T-helper 22 cell (primary cell): Measurements from ENCODE around the gene HBG1.

Experiments used
- DNase-seq: peaks from one replicate; pipeline ENCODE4 v3.0.0-alpha.2; 2020; ENCODE audit warnings: low read depth

HBG1 gene

DNA sequence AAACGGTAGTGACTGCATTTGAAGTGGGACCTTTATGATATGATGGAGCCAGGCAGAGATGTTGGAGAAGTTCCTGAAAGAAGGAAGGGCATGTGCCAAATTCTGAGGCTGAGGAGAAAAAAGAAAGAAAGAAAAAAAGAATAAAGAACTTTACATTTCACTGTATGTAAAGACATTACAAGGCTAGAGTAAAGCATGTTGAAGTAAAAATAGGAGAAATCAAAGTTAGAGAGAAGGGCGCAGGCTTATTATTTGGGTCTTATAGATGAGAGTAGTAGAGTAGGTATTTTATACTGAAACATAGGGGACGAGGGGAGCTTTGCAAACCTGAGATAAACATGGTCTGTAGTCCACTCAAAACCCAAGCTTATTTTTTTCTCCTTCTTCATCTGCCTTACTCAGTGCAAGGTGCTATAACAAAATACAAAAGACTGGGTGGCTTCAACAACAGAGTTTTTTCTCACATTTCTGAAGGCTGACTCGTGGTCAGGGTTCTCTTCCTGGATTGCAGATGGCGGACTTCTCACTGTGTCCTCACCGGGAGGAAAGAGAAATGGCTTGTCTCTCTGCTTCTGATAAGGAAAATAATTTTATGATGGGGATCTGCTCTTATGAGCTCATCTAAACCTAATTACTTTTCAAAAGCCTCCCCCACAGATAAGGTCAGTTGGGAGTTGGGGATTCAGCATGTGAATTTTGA, 2.7 kb downstream of the HBG1 start:
- DNase-seq: no peak

DNA sequence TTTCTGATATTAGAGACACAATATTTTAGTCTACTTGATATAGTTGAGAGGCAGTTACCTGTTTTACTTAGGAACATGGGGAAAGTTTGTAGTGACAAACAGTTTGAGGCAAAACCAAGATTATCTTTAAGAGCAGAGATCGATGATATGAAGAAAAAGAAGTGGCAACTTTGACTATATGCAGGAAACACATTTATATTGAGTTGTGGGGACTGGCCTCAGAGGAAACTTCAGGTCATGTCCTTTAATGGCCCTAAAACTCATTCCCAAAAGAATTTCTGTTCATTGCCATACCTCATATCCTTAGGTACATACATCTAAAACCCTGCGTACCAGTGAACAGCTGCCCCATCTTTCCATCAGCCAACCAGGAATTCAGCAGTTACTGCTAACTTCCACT, 4.5 kb downstream of the HBG1 start:
- DNase-seq: no peak

DNA sequence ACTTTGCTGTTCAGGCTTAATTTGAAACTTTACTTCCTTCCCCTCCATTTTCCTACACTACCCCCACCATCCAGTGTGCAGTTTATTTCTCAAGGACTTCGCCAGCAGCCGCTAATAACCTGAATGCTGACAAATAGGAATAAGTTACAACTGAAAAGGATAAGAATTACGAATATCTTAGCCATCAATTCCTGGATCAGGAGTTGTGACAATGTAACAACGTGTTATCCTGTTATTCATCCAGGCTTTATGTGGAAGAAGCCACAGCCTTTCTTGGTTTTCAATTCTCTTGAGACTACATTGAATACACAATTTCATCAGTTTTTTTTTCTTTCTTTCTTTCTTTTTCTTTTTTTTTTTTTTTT, 5.9 kb downstream of the HBG1 start:
- no peak for DNase-seq

DNA sequence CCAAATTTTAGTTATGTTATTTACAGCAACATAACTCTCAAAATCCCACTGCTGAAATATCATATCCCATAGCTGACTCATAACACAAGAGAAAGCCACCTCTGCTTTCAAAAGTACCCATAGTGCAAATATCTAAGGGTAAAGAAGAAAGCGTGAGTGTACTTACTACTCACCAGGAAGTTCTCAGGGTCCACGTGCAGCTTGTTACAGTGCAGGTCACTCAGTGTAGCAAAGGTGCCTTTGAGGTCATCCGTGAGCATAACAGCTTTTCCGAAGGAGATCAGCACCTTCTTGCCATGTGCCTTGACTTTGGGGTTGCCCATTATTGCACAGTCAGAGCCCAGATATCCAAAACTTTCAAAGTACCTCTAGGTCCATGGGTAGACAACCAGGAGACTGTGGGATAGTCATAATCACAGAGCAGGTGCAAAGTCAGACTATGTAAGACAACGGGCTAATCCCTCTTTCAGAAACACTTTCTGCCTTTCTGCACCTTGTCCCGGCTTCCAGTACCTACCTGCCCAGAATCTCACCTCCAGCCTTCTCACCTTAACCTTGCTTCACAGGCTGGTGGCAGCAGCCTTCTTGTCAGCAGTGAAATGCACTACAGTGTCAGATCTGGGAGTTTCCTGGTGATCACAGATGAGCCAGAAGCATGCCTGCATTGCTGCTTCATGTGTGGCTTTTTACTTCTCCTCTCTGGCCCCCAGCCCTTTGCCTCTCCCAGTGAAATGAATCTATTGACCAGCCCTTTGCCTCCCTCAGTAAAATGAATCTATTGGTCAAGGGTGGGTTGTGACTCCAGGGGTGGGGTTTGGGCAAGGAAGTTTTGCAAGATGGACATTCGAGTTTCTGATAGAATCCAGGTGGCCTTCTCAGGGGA, 6.5 kb downstream of the HBG1 start:
- no peak for DNase-seq

DNA sequence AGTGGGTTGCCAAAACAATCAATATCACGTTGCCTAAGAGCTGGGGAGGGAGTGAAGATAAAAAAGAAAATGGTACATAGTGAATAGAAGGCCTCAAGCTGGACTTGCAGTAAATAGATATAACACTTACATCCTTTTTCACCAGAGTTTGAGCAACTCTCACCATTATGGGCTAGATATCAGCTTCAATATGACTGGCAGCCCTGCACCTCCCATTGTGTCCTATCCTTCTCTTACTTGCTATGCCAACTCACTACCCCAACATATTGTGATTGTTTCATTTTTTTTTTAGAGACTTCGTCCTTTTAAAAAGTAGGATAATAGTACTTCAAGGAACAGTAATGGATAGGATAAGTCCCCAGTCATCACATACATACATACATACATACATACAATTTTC, 7.4 kb downstream of the HBG1 start:
- no peak for DNase-seq

DNA sequence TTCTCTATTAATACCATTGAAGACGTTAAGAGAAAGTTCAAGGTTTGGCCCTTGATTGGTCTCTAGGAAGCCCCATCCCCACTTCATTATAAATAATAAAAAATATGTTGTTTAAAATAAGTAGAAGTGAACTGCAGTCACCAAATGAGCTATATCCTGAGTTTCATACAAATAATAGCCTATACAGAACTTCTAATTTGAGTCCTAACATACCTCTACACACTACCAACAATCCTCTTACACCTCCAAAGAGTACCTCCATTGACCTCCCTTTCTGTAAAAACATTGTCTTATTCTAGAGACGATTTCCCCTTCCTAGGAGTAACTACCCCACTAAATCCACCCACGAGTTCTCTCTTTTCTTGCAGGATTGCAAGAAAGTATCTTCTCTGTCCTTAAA, 8.2 kb downstream of the HBG1 start:
- no peak for DNase-seq

DNA sequence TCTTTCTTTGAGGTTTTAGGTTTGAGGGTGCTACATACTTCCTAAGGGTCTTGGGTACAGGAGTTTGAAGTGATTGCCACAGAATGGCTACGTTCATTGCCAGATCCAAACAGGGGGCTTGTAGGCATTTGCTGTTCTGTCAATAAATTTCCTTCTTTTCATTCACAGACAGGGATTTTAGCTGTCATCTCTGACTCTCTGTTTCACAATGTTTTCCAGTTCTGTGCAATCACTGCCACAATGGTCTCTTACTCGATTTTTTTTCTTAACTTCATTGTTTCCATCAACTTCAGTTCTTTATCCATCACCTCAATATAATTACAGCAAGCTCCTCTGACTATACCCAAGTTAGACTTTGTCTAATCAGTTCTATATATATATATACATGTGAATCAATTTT, 9.2 kb downstream of the HBG1 start:
- no peak for DNase-seq

DNA sequence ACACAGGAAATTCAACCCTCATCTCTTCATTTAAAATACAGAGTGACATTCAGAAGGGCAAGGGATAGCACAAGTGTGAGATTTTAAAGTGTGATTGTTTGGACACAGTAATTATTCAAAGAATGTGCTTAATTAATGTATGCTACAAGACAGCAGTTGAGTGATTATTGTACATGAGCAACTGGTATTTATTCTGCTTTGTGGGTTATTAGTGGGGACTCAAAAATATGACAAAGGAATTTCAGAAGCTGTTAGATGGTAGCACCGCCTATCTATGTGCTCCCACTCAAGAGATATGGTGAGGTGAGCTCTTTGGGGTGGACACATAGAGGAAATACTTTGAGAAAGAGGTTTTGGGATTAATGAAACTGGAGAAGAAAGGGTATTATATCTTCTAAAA, 9.6 kb downstream of the HBG1 start:
- no peak for DNase-seq

DNA sequence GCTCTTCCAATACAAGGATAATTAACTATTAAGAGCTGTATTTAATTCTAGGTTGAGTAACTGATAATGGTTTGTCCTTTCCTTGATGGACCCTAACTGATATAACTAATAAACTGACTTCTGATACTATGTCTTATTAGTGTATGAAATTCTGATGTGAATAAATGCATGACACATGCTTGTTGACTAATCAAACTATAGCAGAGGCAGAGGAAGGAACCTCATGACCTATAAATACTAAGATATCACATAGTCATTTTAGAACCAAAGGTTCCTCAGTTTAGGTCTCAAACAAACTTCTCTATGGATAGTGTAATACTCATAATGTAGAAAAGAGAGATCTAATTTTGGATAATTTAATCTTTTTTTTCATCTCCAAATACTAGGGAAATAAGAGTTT, 10.6 kb downstream of the HBG1 start:
- no peak for DNase-seq

DNA sequence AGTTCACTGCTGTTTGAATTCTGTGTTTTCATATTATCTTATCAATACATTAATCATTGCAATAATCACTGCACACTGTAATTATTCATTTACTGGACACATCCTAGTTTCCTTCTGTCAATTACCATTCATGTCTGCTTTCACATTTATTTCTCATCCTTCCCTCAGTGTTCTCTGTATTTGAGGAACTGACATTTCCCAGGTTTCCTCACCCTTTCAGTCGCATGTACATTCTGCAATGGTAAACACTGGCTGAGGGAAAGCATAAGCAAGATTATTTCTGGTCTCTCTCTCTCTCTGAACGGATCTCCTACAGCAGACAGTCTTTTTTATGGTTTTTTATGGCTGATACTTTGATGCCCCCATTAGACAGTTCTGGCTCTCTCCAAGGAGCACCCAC, 11.2 kb downstream of the HBG1 start:
- no peak for DNase-seq

DNA sequence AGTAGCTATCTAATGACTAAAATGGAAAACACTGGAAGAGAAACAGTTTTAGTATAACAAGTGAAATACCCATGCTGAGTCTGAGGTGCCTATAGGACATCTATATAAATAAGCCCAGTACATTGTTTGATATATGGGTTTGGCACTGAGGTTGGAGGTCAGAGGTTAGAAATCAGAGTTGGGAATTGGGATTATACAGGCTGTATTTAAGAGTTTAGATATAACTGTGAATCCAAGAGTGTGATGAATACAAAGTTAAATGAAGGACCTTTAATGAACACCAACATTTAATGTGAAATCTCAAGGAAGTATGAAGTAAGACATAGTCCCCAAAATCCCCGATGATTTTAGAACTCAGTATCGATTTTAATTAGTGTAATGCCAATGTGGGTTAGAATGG, 12.2 kb downstream of the HBG1 start:
- no peak for DNase-seq

DNA sequence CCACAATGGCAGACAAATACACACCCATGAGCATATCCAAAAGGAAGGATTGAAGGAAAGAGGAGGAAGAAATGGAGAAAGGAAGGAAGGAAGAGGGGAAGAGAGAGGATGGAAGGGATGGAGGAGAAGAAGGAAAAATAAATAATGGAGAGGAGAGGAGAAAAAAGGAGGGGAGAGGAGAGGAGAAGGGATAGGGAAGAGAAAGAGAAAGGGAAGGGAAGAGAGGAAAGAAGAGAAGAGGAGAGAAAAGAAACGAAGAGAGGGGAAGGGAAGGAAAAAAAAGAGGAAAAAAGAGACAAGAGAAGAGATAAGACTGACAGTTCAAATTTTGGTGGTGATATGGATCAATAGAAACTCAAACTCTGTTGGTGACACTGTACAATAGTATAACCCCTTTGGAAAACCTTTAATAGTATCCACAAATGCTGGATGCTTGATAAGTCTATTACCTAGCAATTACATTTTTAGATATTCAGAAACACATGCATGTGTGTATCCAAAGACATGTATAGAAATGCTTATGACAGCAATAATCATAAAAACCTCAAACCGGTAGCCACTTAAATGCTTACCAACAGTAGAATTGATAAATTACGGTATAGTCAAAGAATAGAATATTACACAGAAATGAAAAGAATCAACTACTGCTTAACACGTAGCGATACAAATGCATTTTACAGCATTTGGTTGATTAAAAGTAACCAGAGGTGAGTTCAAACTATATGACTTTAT, 14.1 kb downstream of the HBG1 start:
- no peak for DNase-seq

DNA sequence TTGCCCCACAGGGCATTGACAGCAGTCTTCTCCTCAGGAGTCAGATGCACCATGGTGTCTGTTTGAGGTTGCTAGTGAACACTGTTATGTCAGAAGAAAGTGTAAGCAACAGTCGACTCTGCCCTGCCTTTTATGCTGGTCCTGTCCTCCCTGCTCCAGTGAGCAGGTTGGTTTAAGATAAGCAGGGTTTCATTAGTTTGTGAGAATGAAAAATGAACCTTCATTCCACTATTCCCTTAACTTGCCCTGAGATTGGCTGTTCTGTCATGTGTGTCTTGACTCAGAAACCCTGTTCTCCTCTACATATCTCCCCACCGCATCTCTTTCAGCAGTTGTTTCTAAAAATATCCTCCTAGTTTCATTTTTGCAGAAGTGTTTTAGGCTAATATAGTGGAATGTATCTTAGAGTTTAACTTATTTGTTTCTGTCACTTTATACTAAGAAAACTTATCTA, 15.2 kb downstream of the HBG1 start, which contains the start of gene HBD:
Gene HBD, minus strand, starts transcription at position 103 of the 454 bp plus-strand sequence. Its CDS starts 50 bp downstream, at position 53.
- DNase-seq: no peak

DNA sequence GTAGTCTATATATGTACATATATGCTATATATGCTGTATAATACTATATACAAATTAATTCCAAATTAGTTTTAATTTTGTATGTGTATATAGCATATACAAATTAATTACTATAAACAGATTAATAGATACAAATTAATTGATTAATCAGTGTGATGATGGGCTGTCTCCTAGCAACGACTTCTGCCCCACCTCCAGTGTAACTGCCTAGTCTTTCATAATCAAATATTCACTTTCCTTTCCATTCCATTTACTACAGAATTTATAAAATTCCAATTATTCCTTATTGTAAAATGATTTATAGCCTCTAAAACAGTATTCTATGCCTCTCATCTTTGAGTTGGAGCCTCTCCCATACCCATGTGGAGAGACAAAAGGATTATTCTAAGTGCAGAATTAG, 16.4 kb downstream of the HBG1 start:
- DNase-seq: no peak

DNA sequence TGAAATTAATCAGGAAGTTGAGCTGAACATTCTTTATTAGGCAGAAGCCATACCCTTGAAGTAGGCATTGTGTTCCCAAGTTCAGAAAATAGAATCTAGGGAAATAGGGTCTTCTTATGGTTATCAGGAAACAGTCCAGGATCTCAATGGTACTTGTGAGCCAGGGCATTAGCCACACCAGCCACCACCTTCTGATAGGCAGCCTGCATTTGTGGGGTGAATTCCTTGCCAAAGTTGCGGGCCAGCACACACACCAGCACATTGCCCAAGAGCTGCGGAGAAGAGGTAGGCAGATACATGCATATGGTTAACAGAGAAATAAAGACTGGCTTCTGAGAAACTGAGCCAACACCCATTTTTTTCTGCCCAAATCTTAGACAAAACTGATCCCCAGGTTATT, 16.8 kb downstream of the HBG1 start:
- no peak for DNase-seq

DNA sequence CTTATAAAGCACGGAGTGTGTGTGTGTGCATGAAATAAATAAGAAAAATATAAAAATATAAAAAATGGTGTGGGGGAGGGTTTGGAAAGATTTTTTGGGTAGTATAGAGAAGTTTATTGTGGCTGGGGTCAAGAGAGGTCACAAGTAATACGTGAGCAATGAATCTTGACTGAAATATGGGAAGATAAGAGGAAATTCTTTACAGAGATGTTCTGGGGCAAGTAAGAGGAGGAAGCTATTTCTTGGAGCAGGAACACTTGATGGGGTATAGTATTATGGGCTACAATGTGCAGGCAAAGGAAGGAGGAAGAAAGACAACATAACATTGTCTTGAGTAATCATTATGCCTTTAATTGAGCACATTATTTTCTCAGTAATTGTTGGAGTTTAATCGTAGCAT, 17.5 kb downstream of the HBG1 start:
- no peak for DNase-seq

DNA sequence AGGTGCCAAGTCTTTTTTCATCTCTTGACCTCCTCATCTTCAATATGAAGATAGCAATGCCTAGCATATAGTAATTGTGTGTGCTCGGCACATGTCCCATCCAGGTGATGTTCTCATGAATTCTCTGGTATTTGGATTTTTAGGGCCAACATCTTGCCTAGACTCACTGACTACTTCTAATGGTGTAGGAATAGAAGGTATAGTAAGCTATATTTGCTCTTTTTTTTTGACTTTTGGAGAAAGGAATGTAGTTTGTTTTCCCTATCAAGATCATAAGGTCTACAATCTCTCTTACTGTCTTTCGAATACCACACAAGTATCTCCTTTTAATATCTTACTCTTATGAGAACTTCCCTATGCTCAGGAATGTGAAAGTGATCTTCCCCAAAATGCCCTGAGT, 18.5 kb downstream of the HBG1 start:
- no peak for DNase-seq

DNA sequence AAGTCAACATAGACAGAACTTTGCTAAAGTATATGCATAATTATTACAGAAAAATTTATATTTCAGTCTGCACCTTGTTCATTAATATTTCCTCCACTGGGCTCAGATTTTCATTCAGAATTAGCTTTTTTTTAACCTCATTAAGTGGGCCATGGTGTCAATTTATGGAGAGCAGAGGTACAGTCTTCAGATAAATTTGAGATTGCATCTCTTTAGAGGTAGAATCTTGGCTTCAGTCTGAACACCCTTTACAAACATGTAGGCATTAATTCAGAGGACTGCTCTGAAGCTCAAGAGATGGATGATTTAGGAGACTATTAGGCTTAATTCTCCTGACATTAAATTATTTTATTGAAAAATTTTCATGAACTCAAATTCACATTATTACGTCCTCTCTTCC, 19.4 kb downstream of the HBG1 start:
- no peak for DNase-seq

DNA sequence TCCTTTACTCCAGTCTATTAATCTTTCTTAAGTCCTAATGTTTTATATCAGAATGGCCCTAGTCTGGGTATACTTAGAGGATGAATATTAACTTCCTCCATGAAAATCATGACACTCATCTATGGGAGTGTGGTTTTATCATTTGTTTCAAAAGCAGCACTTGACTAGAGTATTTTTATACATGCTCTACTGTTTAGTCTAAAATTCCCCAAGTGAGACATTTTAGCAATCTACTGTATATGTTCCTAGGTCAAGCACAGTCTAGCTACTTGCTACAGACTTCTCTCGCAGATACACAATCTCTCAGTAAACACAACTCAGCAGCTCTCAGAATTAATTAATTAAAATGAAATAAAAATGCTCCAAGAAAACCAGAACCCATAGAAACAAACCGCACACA, 19.9 kb downstream of the HBG1 start:
- no peak for DNase-seq

DNA sequence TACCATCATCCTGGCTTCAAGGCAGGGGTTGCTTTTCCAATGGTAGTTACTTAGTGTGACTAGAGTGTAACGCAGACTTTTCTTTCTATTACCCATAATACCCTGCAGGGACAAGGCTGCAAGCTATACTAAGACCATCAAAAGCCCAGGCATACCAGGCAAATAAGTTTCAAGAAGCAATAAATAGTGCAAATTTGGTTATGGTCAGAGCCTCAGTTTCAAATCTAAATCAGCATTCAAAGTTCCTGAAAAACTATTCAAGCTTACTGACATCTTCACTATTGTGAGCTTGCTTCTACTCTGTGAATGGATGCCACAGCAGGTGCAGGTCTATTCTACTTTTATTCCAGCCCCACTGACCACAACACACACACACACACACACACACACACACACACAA, 20.3 kb downstream of the HBG1 start:
- DNase-seq: no peak

DNA sequence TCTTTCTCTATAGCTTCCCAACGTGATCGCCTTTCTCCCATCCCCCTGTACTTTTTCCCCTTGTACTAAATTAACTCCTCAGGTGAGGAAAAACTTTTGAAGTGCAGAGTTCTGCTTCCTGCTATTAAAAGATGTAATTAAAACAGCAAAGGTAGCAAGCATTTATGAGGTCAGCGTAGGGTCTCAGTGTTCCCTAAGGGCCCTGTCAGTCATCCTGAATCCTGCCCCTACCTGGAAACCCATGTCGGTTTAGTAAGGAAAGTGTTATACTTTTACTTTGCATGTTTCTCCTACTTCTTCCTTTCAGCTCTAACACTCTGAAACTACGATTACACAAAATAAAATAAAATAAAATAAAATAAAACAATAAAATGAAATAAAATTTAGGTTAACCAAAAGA, 21.5 kb downstream of the HBG1 start:
- DNase-seq: no peak

DNA sequence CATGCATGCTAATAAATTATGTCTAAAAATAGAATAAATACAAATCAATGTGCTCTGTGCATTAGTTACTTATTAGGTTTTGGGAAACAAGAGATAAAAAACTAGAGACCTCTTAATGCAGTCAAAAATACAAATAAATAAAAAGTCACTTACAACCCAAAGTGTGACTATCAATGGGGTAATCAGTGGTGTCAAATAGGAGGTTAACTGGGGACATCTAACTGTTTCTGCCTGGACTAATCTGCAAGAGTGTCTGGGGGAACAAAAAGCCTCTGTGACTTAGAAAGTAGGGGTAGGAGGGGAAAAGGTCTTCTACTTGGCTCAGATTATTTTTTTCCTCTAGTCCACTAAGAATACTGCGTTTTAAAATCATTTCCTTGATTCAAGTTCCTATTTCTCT, 22.0 kb downstream of the HBG1 start:
- no peak for DNase-seq

DNA sequence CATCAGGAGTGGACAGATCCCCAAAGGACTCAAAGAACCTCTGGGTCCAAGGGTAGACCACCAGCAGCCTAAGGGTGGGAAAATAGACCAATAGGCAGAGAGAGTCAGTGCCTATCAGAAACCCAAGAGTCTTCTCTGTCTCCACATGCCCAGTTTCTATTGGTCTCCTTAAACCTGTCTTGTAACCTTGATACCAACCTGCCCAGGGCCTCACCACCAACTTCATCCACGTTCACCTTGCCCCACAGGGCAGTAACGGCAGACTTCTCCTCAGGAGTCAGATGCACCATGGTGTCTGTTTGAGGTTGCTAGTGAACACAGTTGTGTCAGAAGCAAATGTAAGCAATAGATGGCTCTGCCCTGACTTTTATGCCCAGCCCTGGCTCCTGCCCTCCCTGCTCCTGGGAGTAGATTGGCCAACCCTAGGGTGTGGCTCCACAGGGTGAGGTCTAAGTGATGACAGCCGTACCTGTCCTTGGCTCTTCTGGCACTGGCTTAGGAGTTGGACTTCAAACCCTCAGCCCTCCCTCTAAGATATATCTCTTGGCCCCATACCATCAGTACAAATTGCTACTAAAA, 22.8 kb downstream of the HBG1 start, which contains the start of gene HBB:
Gene HBB, minus strand, starts transcription at position 340 of the 579 bp plus-strand sequence. Its CDS starts 50 bp downstream, at position 290.
- no peak for DNase-seq
